ENCODE data around the gene PLA2G12B.

DNA sequence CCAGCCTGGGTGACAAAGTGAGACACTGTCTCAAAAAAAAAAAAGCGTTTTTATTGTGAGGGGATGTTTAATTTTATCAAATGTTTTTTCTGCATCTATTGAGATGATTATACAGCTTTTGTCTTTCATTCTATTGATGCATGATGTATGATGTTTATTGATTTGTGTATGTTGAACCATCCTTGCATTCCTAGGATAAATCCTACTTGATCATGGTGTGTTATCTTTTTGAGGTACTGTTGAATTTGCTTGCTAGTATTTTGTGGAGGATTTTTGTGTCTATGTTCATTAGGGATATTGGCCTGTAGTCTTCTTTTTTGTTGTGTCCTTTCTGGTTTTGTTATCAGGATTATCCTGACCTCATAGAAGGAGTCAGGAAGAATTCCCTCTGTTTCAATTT lies 22.3 kb upstream of the PLA2G12B start:
- TF ChIP-seq GATA2 (IDR thresholded peaks at IDR 0.05; ENCODE audit: low read depth, low read length) (no peak), GATA3 (IDR thresholded peaks at IDR 0.05; ENCODE audit: low read depth, low read length) (no peak)

All from SH-SY5Y (cell line).